Measurements from ENCODE around the gene MMRN1.

Gene MMRN1, protein sequence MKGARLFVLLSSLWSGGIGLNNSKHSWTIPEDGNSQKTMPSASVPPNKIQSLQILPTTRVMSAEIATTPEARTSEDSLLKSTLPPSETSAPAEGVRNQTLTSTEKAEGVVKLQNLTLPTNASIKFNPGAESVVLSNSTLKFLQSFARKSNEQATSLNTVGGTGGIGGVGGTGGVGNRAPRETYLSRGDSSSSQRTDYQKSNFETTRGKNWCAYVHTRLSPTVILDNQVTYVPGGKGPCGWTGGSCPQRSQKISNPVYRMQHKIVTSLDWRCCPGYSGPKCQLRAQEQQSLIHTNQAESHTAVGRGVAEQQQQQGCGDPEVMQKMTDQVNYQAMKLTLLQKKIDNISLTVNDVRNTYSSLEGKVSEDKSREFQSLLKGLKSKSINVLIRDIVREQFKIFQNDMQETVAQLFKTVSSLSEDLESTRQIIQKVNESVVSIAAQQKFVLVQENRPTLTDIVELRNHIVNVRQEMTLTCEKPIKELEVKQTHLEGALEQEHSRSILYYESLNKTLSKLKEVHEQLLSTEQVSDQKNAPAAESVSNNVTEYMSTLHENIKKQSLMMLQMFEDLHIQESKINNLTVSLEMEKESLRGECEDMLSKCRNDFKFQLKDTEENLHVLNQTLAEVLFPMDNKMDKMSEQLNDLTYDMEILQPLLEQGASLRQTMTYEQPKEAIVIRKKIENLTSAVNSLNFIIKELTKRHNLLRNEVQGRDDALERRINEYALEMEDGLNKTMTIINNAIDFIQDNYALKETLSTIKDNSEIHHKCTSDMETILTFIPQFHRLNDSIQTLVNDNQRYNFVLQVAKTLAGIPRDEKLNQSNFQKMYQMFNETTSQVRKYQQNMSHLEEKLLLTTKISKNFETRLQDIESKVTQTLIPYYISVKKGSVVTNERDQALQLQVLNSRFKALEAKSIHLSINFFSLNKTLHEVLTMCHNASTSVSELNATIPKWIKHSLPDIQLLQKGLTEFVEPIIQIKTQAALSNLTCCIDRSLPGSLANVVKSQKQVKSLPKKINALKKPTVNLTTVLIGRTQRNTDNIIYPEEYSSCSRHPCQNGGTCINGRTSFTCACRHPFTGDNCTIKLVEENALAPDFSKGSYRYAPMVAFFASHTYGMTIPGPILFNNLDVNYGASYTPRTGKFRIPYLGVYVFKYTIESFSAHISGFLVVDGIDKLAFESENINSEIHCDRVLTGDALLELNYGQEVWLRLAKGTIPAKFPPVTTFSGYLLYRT

GRCh38 chr4:89894649-89895550 lies at the start of gene MMRN1:
Gene MMRN1, plus strand, starts transcription at chr4:89894854. Its CDS starts 118 bp downstream, at chr4:89894972.
- DNase-seq: no peak

GRCh38 chr4:89847571-89848325 lies 46.9 kb upstream of the MMRN1 start:
- DNase-seq: no peak

GRCh38 chr4:89855236-89855635 lies 39.4 kb upstream of the MMRN1 start:
- no peak for DNase-seq

- no peak for DNase-seq
Observed at GRCh38 chr4:89860971-89861370, 33.7 kb upstream of the MMRN1 start.

DNA sequence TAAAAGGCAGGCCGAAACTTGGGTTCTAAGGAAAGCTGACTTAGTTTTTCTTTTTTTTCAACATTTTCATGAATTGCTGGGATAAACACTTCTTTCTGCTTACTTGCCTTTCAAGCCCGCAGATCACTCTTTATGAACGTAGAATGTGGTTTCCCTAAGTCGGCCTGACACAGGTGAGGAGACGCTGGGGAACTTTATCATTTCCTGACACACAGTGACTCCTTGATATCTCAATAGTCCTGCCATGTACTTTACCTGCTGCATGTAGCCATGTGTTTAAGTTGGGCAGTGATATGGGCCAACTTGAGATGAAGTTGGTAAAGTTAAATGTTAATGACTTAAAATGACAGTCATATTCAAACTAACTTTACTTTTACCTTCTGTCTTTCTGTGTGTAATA lies 31.1 kb upstream of the MMRN1 start:
- DNase-seq: no peak

DNA sequence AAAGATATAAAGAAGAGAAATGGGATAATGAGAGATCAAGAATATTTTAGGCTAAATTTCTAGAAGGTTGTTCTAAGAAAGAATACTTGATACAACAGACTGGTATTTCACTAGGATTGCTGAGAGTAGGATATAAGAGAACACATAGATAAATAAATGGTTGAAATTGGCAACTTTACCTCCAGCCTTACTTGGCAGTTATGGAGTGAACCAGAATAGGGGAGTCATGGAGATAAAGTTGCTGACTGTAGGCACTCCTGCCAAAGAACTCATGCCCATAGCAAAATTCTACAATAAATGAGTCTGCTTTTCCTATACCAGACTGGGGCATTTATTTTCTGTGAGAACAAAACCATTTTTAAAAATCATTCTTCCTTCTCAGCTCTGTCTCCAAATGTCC lies 26.4 kb upstream of the MMRN1 start:
- no peak for DNase-seq

DNA sequence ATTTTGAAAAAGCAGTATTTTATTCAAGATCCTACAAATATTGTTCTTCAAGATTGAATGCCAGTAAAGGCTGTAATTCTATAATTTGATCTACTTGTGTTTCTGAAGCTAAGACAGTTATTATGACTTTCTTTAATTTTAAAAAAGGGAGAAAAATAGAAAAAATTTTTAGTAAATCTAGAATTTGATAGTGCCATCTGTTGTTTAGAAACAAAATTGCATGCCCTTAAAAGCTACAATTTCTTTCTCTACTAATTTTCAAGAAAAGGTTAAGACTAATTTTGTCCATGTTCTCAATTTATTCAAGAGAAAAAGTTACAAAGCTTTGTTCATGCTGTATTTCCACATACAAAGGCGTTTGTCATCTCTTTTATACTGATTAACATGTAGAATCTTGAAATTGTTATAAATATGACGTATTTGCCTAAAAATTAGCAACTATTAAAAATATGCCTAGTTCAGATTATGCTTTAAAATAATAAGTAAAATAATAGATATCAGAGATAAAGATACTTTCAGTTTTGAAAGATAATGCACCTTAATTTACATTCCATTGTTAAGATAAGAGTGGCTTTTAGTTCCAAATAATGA lies 25.6 kb upstream of the MMRN1 start:
- no peak for DNase-seq

- DNase-seq: no peak
Observed at GRCh38 chr4:89871211-89871610, 23.4 kb upstream of the MMRN1 start.

- DNase-seq: no peak
Observed at GRCh38 chr4:89876548-89876947, 18.1 kb upstream of the MMRN1 start.

- DNase-seq: no peak
Observed at GRCh38 chr4:89878611-89879010, 16.0 kb upstream of the MMRN1 start.

GRCh38 chr4:89879215-89879614 lies 15.4 kb upstream of the MMRN1 start:
- no peak for DNase-seq

- no peak for DNase-seq
Observed at GRCh38 chr4:89889289-89889688, 5.4 kb upstream of the MMRN1 start.

- no peak for DNase-seq
Observed at GRCh38 chr4:89897867-89898266, 3.2 kb downstream of the MMRN1 start.

- no peak for DNase-seq
Observed at GRCh38 chr4:89898304-89898716, 3.7 kb downstream of the MMRN1 start.

DNA sequence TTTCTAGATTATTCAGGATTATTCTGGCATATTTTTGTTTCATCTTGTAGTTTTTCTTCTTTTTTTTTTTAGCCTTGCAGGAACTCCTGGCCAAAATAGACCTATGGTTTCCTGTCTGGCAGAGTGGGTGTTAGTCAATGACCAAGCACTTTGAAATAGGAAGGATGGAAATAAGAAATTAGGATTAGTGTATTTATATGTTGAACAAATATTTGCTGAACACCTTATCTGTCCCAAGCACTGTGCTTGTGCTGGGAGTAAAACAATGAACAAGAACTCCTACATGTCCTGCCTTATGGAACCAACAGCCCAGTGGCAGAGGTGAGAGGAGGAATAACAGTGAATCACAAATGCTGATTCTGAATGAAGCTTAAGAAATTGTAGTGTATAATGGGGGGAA lies 4.5 kb downstream of the MMRN1 start:
- DNase-seq: no peak

DNA sequence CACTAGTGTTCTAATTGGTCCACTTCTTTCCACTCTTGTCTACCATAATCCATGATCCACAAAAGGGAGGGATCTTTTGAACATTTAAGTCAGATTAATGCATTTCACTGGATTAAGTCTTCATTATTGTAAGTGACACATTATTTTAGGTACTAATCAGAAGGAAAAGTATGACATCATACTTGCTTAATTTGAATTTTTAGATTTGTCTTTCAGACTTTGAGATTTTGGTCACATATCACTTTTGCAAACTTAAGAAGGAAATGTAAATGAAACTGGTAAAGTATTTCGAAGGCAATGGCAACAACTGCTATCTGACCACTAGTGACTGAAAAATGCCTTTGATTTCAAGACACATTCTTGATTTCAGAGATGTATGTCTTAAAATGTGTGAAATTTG lies 5.2 kb downstream of the MMRN1 start:
- DNase-seq: no peak

- peak; percentile 65 for DNase-seq
Observed at GRCh38 chr4:89901808-89902431, 7.3 kb downstream of the MMRN1 start.

- no peak for DNase-seq
Observed at GRCh38 chr4:89904524-89904923, 9.9 kb downstream of the MMRN1 start.

- no peak for DNase-seq
Observed at GRCh38 chr4:89906316-89906715, 11.7 kb downstream of the MMRN1 start.

GRCh38 chr4:89906777-89907521 lies 12.3 kb downstream of the MMRN1 start:
- DNase-seq: no peak
